Ascending aorta (tissue), 2 donors: ENCODE measurements around the gene POLR3C. TPM values are rescaled to one million over a fixed set of nuclear protein-coding genes. Genes with fewer than 3 reads are reported as not detected.
A peak's percentile ranks its signal among the peaks of the same experiment; 100 is the strongest.

ENCODE experiments used
- DNase-seq, 2 donors: peaks; one replicate each; pipeline ENCODE4 v3.0.0-alpha.2; 2019; ENCODE audit warnings: low spot score in 2 of 2
- H3K27ac ChIP-seq, 2 donors: fragments of 200-600 bp; sonication (generic); one replicate each; pipeline ENCODE4 v1.5.1; 2016 to 2017; ENCODE audit warnings: mild to moderate bottlenecking in 1 of 2
- H3K27me3 ChIP-seq: fragments of 200-600 bp; sonication (generic); one replicate; pipeline ENCODE4 v1.5.1; 2017
- H3K36me3 ChIP-seq, 2 donors: fragments of 200-600 bp; sonication (generic); one replicate each; pipeline ENCODE4 v1.5.1; 2016
- H3K4me1 ChIP-seq, 2 donors: fragments of 200-600 bp; sonication (generic); one replicate each; pipeline ENCODE4 v1.5.1; 2016 to 2017; ENCODE audit warnings: mild to moderate bottlenecking in 1 of 2
- H3K4me3 ChIP-seq, 2 donors: fragments of 200-600 bp; sonication (generic); one replicate each; pipeline ENCODE4 v1.5.1; 2016 to 2017; ENCODE audit warnings: mild to moderate bottlenecking in 1 of 2
- H3K9me3 ChIP-seq, 2 donors: fragments of 200-600 bp; sonication (generic); one replicate each; pipeline ENCODE4 v1.5.1; 2016
- intact Hi-C: fragments of 100-400 bp; cut with DNase I; formaldehyde crosslinking; loops from one replicate; pipeline ENCODE4 v1.15.1; 2023
- total RNA-seq: library from RNA; depleted of rRNA; stranded (reverse); fragments of >200 nt; gene quantifications from one replicate; pipeline ENCODE4 v1.1.0, GENCODE V29; 2016
- TF ChIP-seq, protein P1 (sequence below), 3 experiments: fragments of 200-600 bp in 2 of 3; fragments of 450-650 bp in 1 of 3; sonication (generic) in 2 of 3; IDR thresholded peaks; one replicate each; pipeline ENCODE4 v1.5.1; 2016 to 2019; ENCODE audit warnings: antibody characterized with exemption in 3 of 3, mild to moderate bottlenecking in 1 of 3, moderate library complexity in 1 of 3

Gene POLR3C
- total RNA-seq, 1 donor from 2014 or later, result 18.9 TPM

- DNase-seq, result no peak
- Histone ChIP-seq H3K4me1 (peaks cover 6 to 13% of the 10 kb centered on the region in 2 donors), H3K36me3 (peaks cover 60 to 62% of the 10 kb centered on the region in 2 donors), H3K4me3 (no peak overlapping the region), H3K27ac (no peak overlapping the region), H3K27me3 (no peaks in the 10 kb centered on the region), H3K9me3 (no peaks in the 10 kb centered on the region)
- intact Hi-C loops, result no loop called here
- TF ChIP-seq, protein P1, sequence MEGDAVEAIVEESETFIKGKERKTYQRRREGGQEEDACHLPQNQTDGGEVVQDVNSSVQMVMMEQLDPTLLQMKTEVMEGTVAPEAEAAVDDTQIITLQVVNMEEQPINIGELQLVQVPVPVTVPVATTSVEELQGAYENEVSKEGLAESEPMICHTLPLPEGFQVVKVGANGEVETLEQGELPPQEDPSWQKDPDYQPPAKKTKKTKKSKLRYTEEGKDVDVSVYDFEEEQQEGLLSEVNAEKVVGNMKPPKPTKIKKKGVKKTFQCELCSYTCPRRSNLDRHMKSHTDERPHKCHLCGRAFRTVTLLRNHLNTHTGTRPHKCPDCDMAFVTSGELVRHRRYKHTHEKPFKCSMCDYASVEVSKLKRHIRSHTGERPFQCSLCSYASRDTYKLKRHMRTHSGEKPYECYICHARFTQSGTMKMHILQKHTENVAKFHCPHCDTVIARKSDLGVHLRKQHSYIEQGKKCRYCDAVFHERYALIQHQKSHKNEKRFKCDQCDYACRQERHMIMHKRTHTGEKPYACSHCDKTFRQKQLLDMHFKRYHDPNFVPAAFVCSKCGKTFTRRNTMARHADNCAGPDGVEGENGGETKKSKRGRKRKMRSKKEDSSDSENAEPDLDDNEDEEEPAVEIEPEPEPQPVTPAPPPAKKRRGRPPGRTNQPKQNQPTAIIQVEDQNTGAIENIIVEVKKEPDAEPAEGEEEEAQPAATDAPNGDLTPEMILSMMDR (IDR thresholded peaks at IDR 0.05), result no peak
Measured at GRCh38 chr1:145855426-145855948, 31.5 kb downstream of the POLR3C start.

GRCh38 chr1:145857170-145857569 is 33.2 kb downstream of the POLR3C start:
- intact Hi-C loops, result no loop called here
- Histone ChIP-seq H3K27me3 (no peaks in the 10 kb centered on the region), H3K36me3 (peaks cover 44 to 45% of the 10 kb centered on the region in 2 donors), H3K27ac (peak overlapping the region; percentile 92 to 93), H3K4me1 (peaks cover 6 to 13% of the 10 kb centered on the region in 2 donors), H3K4me3 (peak overlapping the region in 1 of 2 donors; percentile 85), H3K9me3 (no peaks in the 10 kb centered on the region)
- DNase-seq, result no peak
- TF ChIP-seq, protein P1 (IDR thresholded peaks at IDR 0.05), result no peak

DNA sequence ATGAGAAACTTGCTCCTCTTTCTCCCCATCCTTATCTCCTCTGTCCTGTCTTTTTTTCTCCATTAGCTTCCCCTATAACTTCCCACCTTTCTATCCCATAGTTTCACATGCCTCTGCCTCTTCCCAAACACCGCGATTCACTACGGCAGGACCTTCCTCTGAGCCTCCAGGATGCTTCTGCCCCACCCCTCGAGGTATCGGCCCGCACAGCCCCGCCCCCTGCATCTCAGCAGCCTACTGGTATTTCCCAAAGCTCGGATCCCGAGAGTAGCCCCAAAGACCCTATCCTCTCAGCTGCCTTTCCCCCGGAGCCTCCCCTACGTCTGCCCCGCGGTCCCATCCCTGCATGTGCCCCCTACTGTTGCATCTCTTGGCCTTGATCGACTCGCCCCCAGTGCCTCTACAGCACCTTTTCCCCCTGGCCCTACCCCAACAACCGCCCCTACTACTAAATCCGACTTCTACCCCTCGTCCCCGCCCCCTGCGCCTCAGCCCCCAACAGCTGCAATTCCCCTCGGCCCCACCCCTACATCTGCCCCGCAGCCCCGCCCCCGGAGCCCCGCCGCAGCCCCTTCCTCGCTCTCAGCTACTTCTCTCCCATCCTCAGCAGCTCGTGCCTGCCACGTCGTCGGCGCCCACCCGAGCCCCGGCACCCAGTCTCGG is 34.4 kb downstream of the POLR3C start:
- TF ChIP-seq, protein P1 (IDR thresholded peaks at IDR 0.05), result no peak
- Histone ChIP-seq H3K27ac (peak overlapping the region; percentile 92 to 93), H3K9me3 (no peaks in the 10 kb centered on the region), H3K4me1 (peaks cover 6 to 13% of the 10 kb centered on the region in 2 donors), H3K4me3 (peak overlapping the region; percentile 85 to 92), H3K27me3 (no peaks in the 10 kb centered on the region), H3K36me3 (peaks cover 32 to 33% of the 10 kb centered on the region in 2 donors)
- intact Hi-C loops, result no loop called here
- peak in 1 of 2 donors; percentile 78 for DNase-seq

DNA sequence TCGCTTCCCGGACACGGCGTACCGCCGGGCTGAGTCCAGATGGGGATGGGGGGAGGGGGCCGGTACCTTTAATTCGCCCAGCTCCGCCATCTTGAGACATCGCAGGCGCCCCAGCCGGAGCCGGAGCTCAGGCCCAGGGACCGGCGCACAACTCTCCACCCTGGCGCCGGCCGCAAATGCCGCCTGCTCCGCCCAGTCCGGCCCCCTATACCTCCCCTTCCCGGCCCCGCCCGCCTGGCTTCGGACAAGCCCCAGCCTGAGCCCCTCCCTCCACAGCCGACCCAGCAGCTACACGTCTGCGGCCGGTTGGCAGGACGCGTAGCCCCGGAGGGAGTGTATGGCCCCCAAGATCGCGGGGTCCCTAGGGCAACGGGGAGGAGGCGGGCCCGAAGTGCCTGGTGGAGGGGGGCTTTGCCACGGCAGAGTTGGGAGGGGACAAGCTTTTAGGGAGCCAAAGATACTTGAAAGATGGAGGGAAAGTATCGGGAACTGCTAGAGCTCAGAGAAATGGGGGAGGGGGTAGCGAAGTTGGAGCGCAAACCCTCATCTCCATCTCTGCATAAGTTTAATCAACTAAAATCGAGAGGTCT is 35.0 kb downstream of the POLR3C start, which contains the start of gene PIAS3:
Gene PIAS3, minus strand, starts transcription at position 181 of the 590 bp plus-strand sequence. Its CDS starts 91 bp downstream, at position 90.
- DNase-seq, result peak; percentile 83 to 98
- no peaks in the 10 kb centered on the region for H3K9me3 ChIP-seq
- intact Hi-C loops, result loop anchor here (1.0 kb wide), 1 partner anchor 14 kb away; the partner anchor contains the start of gene NUDT17
- TF ChIP-seq, protein P1 (IDR thresholded peaks at IDR 0.05), result no peak
- H3K4me3 ChIP-seq, result peak within 1 kb of the TSS; percentile 85 to 92
- H3K4me1 ChIP-seq, result peaks cover 6 to 13% of the 10 kb centered on the region in 2 donors
- H3K27ac ChIP-seq, result peak within 1 kb of the TSS; percentile 92 to 93
- H3K36me3 ChIP-seq, result peaks cover 26 to 27% of the 10 kb centered on the region in 2 donors
- H3K27me3 ChIP-seq, result no peaks in the 10 kb centered on the region

DNA sequence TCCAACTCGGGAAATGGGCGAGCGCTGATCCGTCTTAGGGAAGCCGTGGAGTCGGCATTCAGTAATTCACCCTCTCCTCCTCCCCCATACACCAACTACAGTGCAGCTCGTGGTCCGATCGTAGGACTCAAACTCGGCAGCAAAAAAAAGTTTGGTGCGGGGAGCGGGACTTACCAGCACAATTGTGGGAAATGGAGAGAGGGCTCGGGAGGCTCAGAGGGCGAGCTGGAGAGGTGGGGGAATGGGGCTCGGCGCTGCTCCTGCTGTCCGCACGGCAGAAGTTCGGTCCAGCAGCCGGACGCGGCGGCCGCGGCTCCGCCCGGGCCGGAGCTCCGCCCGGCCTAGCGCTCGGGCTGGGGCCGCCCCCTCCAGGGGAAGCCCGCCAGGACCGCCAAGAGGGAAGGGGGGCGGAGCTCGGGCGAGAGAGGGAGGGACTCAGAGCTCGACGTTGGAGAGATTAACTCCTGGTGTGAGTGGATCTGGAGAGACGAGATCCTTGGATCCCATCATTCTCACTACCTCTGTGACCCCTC is 35.6 kb downstream of the POLR3C start:
- Histone ChIP-seq H3K27me3 (no peaks in the 10 kb centered on the region), H3K9me3 (no peaks in the 10 kb centered on the region), H3K4me3 (peak overlapping the region; percentile 85 to 92), H3K27ac (peak overlapping the region; percentile 92 to 93), H3K36me3 (peaks cover 20 to 22% of the 10 kb centered on the region in 2 donors), H3K4me1 (peaks cover 6 to 13% of the 10 kb centered on the region in 2 donors)
- peak; percentile 62 to 95 for DNase-seq
- TF ChIP-seq, protein P1 (IDR thresholded peaks at IDR 0.05), result peak in 1 of 3 experiments; percentile 18
- intact Hi-C loops, result loop anchor here (1.0 kb wide), 1 partner anchor 14 kb away; the partner anchor contains the start of gene NUDT17
